Gastroesophageal sphincter (tissue), 4 donors: ENCODE measurements around the gene CSAD. TPM values are rescaled to one million over a fixed set of nuclear protein-coding genes. Genes with fewer than 3 reads are reported as not detected.

ENCODE experiments used
- ATAC-seq: fragments of 150-250 bp; one replicate; pipeline ENCODE4 v1.9.1; 2016; ENCODE audit warnings: mild to moderate bottlenecking, moderate library complexity
- H3K27ac ChIP-seq, 4 donors: fragments of 200-600 bp; sonication (generic) in 3 of 4; 1 replicate in 3 of 4; 2 replicates in 1 of 4; pipeline ENCODE4 v1.5.1; 2016 to 2019
- H3K27me3 ChIP-seq: fragments of 200-600 bp; sonication (generic); one replicate; pipeline ENCODE4 v1.5.1; 2019
- H3K36me3 ChIP-seq, 2 donors: fragments of 200-600 bp; sonication (generic); one replicate each; pipeline ENCODE4 v1.5.1; 2019; ENCODE audit warnings: control low read depth in 1 of 2
- H3K4me1 ChIP-seq, 3 donors: fragments of 200-600 bp; sonication (generic); 1 replicate in 2 of 3; 2 replicates in 1 of 3; pipeline ENCODE4 v1.5.1; 2016 to 2019; ENCODE audit warnings: control low read depth in 2 of 3
- H3K4me3 ChIP-seq, 2 donors: fragments of 200-600 bp; sonication (generic); one replicate each; pipeline ENCODE4 v1.5.1; 2019; ENCODE audit warnings: mild to moderate bottlenecking in 1 of 2, moderate library complexity in 1 of 2
- H3K9me3 ChIP-seq, 3 donors: fragments of 200-600 bp; sonication (generic); one replicate each; pipeline ENCODE4 v1.5.1; 2017 to 2019; ENCODE audit warnings: control low read depth in 2 of 3
- EP300 ChIP-seq: sonication (generic); formaldehyde crosslinking; IDR thresholded peaks from one replicate; pipeline ENCODE4 v1.6.1; 2017; ENCODE audit warnings: antibody characterized with exemption, mild to moderate bottlenecking
- POLR2A ChIP-seq, 2 donors: fragments of 450-650 bp; IDR thresholded peaks; one replicate each; pipeline ENCODE4 v1.6.1; 2017; ENCODE audit warnings: antibody characterized with exemption in 2 of 2, mild to moderate bottlenecking in 2 of 2, moderate library complexity in 1 of 2
- POLR2AphosphoS5 ChIP-seq: sonication (generic); formaldehyde crosslinking; IDR thresholded peaks from one replicate; pipeline ENCODE4 v1.6.1; 2017; ENCODE audit warnings: antibody characterized with exemption
- WGBS, 2 donors: methylation state at CpG; one replicate each; pipeline ENCODE4 v1.1.5; 2018; ENCODE audit warnings: low coverage in 1 of 2; 5-methylcytosine and 5-hydroxymethylcytosine counted together
- total RNA-seq, 4 donors: library from RNA; depleted of rRNA; stranded (reverse); fragments of >200 nt; gene quantifications; one replicate each; pipeline ENCODE4 v1.1.0, GENCODE V29; 2016
- TF ChIP-seq, protein P1 (sequence below), 4 experiments: fragments of 200-600 bp in 2 of 4; fragments of 450-650 bp in 2 of 4; sonication (generic) in 1 of 4; IDR thresholded peaks; one replicate each; pipeline ENCODE4 v1.5.1; 2017 to 2019; ENCODE audit warnings: antibody characterized with exemption in 4 of 4, mild to moderate bottlenecking in 2 of 4, moderate library complexity in 2 of 4

Gene CSAD
- total RNA-seq, 4 donors from 2014 or later, result 11.3 to 47.5 (median 24.1) TPM

DNA sequence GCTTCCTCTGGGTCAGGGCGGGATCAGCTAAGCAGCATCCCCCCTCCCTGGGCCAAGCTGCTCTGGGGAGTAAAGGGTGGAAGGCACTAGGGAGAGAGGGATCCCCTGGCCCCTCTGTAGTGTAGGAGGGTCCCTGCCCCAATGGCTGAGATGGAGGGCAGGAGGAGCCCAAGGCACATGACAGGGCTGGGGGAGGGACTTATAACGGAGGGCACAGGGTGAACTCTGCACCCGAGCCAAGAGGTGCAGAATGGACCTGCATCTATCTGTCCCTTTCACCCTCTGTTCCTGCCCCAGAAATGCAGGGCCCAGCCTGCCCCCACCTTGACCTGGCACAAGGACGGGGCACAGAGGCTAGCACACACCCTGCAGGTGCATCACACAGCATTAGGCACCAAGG, 30.1 kb upstream of the CSAD start:
- ATAC-seq, result no peak
- WGBS, 2 donors, result 88% methylated on average over 1 of the region's 4 CpGs; no CpG with 5 or more reads in 1 of the 2 donors
- Histone ChIP-seq H3K36me3 (peaks cover 0 to 68% of the 10 kb centered on the region in 2 donors), H3K27ac (no peak overlapping the region), H3K4me1 (peaks cover 0 to 49% (median 15%) of the 10 kb centered on the region in 3 donors), H3K27me3 (no peaks in the 10 kb centered on the region), H3K4me3 (no peak overlapping the region), H3K9me3 (no peaks in the 10 kb centered on the region)
- TF ChIP-seq EP300, result no peak
- no peak for TF ChIP-seq POLR2A (IDR thresholded peaks at IDR 0.05)
- no peak for TF ChIP-seq POLR2AphosphoS5
- TF ChIP-seq, protein P1, sequence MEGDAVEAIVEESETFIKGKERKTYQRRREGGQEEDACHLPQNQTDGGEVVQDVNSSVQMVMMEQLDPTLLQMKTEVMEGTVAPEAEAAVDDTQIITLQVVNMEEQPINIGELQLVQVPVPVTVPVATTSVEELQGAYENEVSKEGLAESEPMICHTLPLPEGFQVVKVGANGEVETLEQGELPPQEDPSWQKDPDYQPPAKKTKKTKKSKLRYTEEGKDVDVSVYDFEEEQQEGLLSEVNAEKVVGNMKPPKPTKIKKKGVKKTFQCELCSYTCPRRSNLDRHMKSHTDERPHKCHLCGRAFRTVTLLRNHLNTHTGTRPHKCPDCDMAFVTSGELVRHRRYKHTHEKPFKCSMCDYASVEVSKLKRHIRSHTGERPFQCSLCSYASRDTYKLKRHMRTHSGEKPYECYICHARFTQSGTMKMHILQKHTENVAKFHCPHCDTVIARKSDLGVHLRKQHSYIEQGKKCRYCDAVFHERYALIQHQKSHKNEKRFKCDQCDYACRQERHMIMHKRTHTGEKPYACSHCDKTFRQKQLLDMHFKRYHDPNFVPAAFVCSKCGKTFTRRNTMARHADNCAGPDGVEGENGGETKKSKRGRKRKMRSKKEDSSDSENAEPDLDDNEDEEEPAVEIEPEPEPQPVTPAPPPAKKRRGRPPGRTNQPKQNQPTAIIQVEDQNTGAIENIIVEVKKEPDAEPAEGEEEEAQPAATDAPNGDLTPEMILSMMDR (IDR thresholded peaks at IDR 0.05), result no peak

- Histone ChIP-seq H3K27ac (peak overlapping the region in 3 of 4 donors; percentile 12 to 41 (median 16)), H3K27me3 (no peaks in the 10 kb centered on the region), H3K9me3 (no peaks in the 10 kb centered on the region), H3K36me3 (peaks cover 0 to 49% of the 10 kb centered on the region in 2 donors), H3K4me3 (no peak overlapping the region), H3K4me1 (peaks cover 0 to 30% (median 10%) of the 10 kb centered on the region in 3 donors)
- no peak for TF ChIP-seq POLR2AphosphoS5
- no peak for TF ChIP-seq POLR2A (IDR thresholded peaks at IDR 0.05)
- TF ChIP-seq, protein P1 (IDR thresholded peaks at IDR 0.05), result no peak
- TF ChIP-seq EP300, result no peak
- no peak for ATAC-seq
- WGBS, 2 donors, result 54 to 57% methylated on average over 3 to 7 of the region's 7 CpGs
Measured at GRCh38 chr12:53208877-53209463, 28.2 kb upstream of the CSAD start.

DNA sequence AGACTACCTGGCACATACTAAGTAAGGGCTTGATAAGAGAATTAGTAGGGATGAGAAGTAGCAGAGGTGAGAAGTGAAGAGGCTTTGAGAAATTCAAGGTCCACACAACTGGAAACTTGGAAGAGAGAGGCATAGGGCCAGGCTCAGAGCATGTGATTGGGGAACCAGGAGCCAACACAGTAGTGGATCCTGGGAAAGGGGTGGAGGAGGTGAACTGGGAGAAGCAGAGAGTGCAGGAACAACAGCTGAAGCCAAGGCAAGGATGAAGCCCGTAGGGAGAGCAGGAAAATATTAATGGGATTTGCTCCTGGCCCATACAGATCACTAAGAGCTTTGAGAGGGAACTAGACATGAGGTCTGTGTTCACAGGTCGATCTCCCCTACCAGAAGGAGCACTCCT, 27.7 kb upstream of the CSAD start:
- Histone ChIP-seq H3K36me3 (peaks cover 0 to 44% of the 10 kb centered on the region in 2 donors), H3K4me3 (no peak overlapping the region), H3K9me3 (no peaks in the 10 kb centered on the region), H3K4me1 (peaks cover 0 to 25% (median 7%) of the 10 kb centered on the region in 3 donors), H3K27ac (peak overlapping the region in 2 of 4 donors; percentile 12 to 41), H3K27me3 (no peaks in the 10 kb centered on the region)
- TF ChIP-seq, protein P1 (IDR thresholded peaks at IDR 0.05), result no peak
- TF ChIP-seq EP300, result no peak
- ATAC-seq, result peak; percentile 37
- 0 to 31% methylated on average over 1 to 2 of the region's 2 CpGs for WGBS, 2 donors

DNA sequence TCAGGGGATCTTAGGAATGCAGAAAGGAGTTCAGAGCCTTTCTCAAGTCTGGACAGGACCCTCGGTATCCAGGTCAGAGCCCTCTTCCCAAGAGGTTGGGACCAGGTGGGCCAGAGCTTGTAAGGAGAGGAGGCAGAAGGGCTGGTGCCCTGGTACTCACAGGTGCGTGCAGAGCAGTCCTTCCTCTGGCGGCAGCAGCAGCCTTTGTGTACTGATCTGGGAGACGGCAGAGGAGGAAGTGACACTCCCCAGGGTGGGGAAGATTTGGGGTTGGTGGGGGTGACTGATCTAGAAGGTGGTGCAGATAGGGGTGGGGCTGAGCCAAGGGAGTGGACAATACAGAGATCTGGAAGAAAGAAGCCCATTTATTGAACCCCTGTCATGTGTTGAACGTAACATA, 26.3 kb upstream of the CSAD start, which contains the start of gene ITGB7:
Gene ITGB7 (minus strand): TSS at position 210 of the 400 bp plus-strand sequence. CDS start 6,808 bp downstream, outside the sequence.
- H3K4me1 ChIP-seq, result peaks cover 0 to 18% (median 6%) of the 10 kb centered on the region in 3 donors
- TF ChIP-seq POLR2AphosphoS5 (no peak), POLR2A (IDR thresholded peaks at IDR 0.05) (no peak), EP300 (no peak)
- TF ChIP-seq, protein P1 (IDR thresholded peaks at IDR 0.05), result no peak
- ATAC-seq, result peak; percentile 16
- no peaks in the 10 kb centered on the region for H3K9me3 ChIP-seq
- H3K27me3 ChIP-seq, result no peaks in the 10 kb centered on the region
- H3K36me3 ChIP-seq, result peaks cover 0 to 30% of the 10 kb centered on the region in 2 donors
- H3K27ac ChIP-seq, result no peak within 1 kb of the TSS
- WGBS, 2 donors, result 63 to 69% methylated on average over 1 to 2 of the region's 5 CpGs
- no peak within 1 kb of the TSS for H3K4me3 ChIP-seq

- no peak for TF ChIP-seq EP300
- no peak for TF ChIP-seq POLR2AphosphoS5
- TF ChIP-seq, protein P1 (IDR thresholded peaks at IDR 0.05), result no peak
- TF ChIP-seq POLR2A (IDR thresholded peaks at IDR 0.05), result no peak
- no peak for ATAC-seq
- Histone ChIP-seq H3K4me3 (no peak overlapping the region), H3K27me3 (no peaks in the 10 kb centered on the region), H3K27ac (no peak overlapping the region), H3K4me1 (peaks cover 0 to 20% (median 6%) of the 10 kb centered on the region in 3 donors), H3K9me3 (no peaks in the 10 kb centered on the region), H3K36me3 (peaks cover 0 to 18% of the 10 kb centered on the region in 2 donors)
- WGBS, 2 donors, result 69 to 77% methylated on average over 3 to 7 of the region's 7 CpGs
Measured at GRCh38 chr12:53205747-53206419, 25.2 kb upstream of the CSAD start.
